IPS-15b (cell line): Measurements from ENCODE around the gene RABL3.

Experiments
- H3K27me3 ChIP-seq: one replicate; pipeline ENCODE4 v1.6.1; 2013; ENCODE audit warnings: low read length; ENCODE audit not compliant: control insufficient read depth, insufficient read depth
- H3K36me3 ChIP-seq: one replicate; pipeline ENCODE4 v1.6.1; 2013; ENCODE audit warnings: low read length; ENCODE audit not compliant: control insufficient read depth, insufficient read depth
- H3K4me1 ChIP-seq: one replicate; pipeline ENCODE4 v1.6.1; 2013; ENCODE audit warnings: mild to moderate bottlenecking, low read length; ENCODE audit not compliant: control insufficient read depth, insufficient read depth
- H3K4me3 ChIP-seq: one replicate; pipeline ENCODE4 v1.5.1; 2013; ENCODE audit warnings: low read depth, low read length
- H3K9ac ChIP-seq: one replicate; pipeline ENCODE4 v1.6.1; 2013; ENCODE audit warnings: low read depth, mild to moderate bottlenecking, low read length
- H3K9me3 ChIP-seq: one replicate; pipeline ENCODE4 v1.6.1; 2013; ENCODE audit warnings: mild to moderate bottlenecking, low read length; ENCODE audit not compliant: control insufficient read depth, insufficient read depth

Gene RABL3

DNA sequence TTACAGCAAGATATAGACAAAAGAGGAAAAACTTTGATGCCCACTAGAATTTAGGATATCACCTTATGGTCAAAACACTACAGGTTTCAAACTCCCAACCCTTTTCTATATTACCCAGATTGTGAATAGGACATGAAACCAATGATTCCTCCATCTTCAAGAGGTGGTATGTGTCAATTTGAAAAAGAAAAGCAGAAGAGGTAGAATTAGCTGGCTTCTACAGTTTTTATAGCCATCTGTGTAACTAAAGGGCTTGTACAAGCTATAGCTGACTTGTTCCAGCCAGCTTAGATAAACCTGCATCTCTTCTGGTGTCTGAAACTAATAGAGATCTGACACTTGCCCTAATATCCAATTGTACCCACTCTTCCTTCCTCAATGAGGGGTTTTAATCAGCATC, 35.4 kb downstream of the RABL3 start:
- Histone ChIP-seq H3K4me1 (no peaks in the 10 kb centered on the region), H3K4me3 (no peak overlapping the region), H3K9me3 (no peaks in the 10 kb centered on the region), H3K9ac (no peak overlapping the region), H3K27me3 (no peaks in the 10 kb centered on the region), H3K36me3 (no peaks in the 10 kb centered on the region)

DNA sequence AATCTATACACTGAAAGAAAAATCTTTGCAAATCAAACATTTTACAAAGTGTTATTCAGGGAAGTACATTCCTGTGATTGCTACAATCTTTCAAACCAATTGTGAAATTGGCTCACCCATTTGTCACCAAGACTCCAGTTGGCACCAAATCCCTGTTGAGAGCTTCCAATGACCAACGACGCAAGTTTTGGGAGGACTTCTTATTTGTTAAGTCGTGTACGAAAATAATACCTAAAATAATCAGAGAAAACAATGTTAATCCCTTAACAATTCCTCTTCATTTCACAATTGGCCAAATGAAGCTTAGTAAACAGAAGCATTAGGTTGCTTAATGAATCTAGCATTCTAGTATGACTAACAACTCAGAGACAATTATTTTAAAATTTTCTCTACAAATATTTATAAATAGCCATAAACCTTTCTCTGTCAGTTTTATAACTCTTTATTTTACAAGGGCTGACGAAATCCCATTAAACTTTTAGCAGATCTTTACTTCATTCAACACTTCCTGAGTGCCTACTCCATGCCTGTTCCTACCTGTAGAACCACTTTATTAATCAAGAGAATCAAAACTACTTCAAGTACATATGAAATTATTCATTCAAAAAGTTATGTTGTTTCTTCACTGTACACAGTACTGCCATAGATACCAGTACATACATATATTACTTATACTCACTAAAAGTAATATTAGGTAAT, 36.3 kb downstream of the RABL3 start:
- Histone ChIP-seq H3K4me3 (no peak overlapping the region), H3K27me3 (no peaks in the 10 kb centered on the region), H3K36me3 (no peaks in the 10 kb centered on the region)

DNA sequence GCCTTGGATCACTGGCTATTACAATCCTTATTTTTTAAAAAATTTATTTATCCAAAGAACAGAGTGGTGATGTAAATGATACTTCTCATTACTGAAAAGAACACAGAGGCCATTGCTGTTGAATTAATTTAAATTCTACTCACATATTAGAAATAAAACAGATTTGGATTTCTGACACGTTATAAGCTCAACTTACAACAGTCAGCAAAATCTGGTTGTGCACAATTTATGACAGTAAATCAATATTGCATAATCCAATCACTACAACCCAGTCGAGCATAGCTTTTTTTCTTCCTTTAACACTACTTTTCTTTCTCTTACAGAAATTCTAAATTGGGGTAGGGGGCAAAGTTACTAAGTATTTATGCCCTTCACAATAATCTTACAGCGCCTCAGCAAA, 43.0 kb downstream of the RABL3 start:
- Histone ChIP-seq H3K4me3 (no peak overlapping the region), H3K27me3 (no peaks in the 10 kb centered on the region), H3K9me3 (no peaks in the 10 kb centered on the region), H3K4me1 (peaks cover 12% of the 10 kb centered on the region), H3K36me3 (no peaks in the 10 kb centered on the region), H3K9ac (no peak overlapping the region)

More for the DNA sequence above, 36.3 kb downstream of the RABL3 start:
- Histone ChIP-seq H3K9ac (no peak overlapping the region), H3K4me1 (no peaks in the 10 kb centered on the region), H3K9me3 (no peaks in the 10 kb centered on the region)

DNA sequence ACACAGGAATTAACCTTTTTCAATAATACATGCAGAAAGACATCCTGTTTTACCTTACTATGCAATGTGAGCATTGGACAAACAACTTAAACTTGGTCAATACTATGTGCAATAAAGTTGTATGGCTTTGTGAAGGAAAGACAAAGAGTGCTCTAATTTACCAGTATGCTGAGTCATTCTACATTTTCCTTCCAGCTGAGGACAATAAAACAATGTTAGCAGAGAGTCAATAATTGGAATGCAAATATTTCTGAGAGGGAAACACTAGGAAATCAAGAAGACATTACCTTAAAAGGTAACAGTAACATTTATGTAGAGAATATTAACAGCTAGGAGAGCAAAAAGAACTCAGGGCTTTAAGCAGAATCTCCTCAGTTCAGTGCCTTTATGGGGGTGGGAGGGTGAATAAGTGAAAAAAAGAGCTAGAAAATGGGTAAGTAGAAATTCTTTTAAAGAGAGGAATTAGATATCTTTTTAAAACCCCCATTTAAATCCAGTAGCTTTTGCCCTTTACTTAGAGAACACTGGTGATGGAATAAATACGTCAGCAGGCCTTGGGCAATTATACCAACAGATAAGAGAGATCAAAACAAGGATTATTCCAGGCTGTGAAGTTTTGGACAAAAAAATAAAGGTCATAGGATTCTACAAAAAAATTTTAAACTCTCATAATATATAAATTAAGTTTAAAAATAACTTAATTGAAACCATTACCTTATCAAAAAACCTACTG, 48.7 kb downstream of the RABL3 start:
- Histone ChIP-seq H3K4me3 (no peak overlapping the region), H3K4me1 (peaks cover 24% of the 10 kb centered on the region), H3K36me3 (no peaks in the 10 kb centered on the region), H3K9ac (peak overlapping the region; percentile 9), H3K9me3 (no peaks in the 10 kb centered on the region), H3K27me3 (no peaks in the 10 kb centered on the region)

DNA sequence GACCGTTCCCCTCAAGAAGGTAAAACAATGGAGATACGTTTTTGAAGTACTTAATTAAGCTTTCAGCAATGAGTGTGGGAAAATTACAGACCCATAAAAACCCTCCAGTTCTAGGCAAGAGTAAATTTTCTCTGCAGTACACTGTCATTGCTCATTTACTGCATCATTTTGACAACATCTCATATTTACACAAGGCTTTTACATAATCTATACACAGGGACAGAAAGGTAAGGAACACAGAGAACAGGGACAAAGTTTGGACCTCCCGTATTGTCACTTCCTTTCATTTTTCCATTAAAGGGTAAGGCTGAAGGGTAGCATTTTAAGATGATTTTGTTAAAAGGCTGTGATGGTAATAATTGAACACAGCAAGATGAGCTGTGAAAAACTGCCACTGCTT, 52.9 kb downstream of the RABL3 start:
- no peak overlapping the region for H3K4me3 ChIP-seq
- H3K4me1 ChIP-seq, result peaks cover 12% of the 10 kb centered on the region
- no peaks in the 10 kb centered on the region for H3K36me3 ChIP-seq
- H3K27me3 ChIP-seq, result no peaks in the 10 kb centered on the region
- no peaks in the 10 kb centered on the region for H3K9me3 ChIP-seq
- H3K9ac ChIP-seq, result no peak overlapping the region

DNA sequence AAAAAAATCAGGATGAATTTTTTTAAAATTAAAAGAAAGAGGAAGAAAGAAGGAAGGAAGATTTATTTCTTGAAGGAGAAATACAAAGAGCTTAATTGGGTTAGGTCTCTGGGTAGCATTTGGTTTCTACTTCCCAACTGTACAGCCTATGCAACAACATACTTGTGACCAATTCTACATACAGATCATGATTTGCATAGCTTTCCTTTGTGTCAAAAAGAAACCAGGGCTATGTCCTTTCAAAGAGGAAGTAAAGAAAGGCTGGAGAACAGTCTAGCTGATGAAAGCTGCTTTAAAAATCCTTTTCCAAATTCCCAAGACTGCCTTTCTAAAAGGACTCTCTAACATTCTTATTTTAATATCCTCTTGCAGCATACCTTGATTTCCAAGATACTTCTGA, 54.2 kb downstream of the RABL3 start:
- Histone ChIP-seq H3K27me3 (no peaks in the 10 kb centered on the region), H3K36me3 (no peaks in the 10 kb centered on the region), H3K9ac (no peak overlapping the region), H3K4me1 (peaks cover 5% of the 10 kb centered on the region), H3K4me3 (no peak overlapping the region), H3K9me3 (no peaks in the 10 kb centered on the region)

DNA sequence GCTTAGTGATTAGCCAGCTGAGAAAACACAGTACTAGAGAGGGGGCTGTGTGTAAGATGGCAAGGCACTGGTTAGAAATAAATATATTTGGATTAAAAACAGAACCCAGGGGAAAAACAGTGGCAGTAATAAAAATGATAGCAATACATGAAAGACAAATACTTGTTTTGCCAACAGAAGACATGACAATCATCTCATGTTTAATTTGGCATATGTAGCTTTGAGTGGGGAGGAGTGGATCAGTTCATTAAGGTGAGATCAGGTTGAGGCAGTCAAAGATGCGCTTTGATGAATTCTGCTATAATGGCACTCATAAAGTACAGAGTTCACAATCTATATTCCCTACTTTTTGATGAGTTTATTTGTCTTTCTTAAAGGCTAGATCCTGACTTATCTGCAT, 56.9 kb downstream of the RABL3 start:
- no peaks in the 10 kb centered on the region for H3K27me3 ChIP-seq
- no peaks in the 10 kb centered on the region for H3K36me3 ChIP-seq
- no peak overlapping the region for H3K9ac ChIP-seq
- H3K9me3 ChIP-seq, result no peaks in the 10 kb centered on the region
- no peak overlapping the region for H3K4me3 ChIP-seq
- peaks cover 9% of the 10 kb centered on the region for H3K4me1 ChIP-seq

DNA sequence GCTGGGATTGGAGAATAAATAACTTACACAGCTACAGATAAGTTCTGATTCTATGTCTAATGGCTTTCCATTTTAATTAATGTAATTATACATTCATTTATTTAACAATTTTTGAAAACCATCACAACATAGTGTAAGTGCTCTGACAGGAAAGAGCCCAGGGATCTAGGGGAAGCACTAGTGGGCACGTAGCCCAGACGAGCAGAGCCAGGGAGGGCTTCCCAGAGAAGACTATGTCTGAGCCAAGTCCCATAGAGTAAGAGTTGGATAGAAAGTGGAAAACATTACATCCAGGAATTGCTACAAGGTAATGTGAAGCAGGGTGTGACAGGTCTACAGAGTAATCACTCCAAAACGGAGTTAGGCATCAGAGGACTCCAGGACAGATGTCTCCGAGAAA, 57.4 kb downstream of the RABL3 start:
- no peaks in the 10 kb centered on the region for H3K36me3 ChIP-seq
- H3K9ac ChIP-seq, result no peak overlapping the region
- H3K27me3 ChIP-seq, result no peaks in the 10 kb centered on the region
- H3K9me3 ChIP-seq, result no peaks in the 10 kb centered on the region
- H3K4me3 ChIP-seq, result no peak overlapping the region
- H3K4me1 ChIP-seq, result peaks cover 13% of the 10 kb centered on the region

DNA sequence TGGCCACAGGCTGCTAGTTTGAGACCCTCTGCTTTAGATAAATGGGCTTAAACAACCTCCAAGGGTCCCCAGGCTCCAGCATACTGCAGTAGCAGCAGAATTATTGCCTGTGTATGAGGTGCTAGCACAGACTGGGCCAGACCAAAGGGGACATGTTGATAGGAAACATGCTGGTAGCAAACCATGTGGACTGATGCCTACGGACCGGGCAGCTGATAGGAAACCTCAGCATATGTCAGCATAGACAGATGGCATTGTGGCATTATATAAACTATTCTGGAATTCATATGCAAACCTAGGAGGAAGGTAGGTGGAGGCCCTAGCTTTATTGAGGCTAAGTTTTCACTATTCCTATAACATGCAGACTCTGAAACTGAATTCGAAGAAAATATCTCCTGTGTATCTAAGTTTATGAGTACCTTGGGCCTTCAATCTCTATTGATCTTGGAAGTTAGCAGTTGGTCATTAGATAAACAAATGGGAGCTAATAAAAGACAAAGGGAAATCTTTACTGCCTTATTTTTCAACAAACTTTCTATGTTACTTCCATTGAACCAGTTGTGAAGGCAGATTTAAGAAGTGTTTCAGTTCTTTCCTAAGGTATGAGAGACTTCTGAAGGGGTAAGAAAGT, 58.5 kb downstream of the RABL3 start:
- H3K4me1 ChIP-seq, result peaks cover 19% of the 10 kb centered on the region
- H3K27me3 ChIP-seq, result no peaks in the 10 kb centered on the region
- H3K4me3 ChIP-seq, result no peak overlapping the region
- no peaks in the 10 kb centered on the region for H3K36me3 ChIP-seq
- H3K9ac ChIP-seq, result no peak overlapping the region
- no peaks in the 10 kb centered on the region for H3K9me3 ChIP-seq

DNA sequence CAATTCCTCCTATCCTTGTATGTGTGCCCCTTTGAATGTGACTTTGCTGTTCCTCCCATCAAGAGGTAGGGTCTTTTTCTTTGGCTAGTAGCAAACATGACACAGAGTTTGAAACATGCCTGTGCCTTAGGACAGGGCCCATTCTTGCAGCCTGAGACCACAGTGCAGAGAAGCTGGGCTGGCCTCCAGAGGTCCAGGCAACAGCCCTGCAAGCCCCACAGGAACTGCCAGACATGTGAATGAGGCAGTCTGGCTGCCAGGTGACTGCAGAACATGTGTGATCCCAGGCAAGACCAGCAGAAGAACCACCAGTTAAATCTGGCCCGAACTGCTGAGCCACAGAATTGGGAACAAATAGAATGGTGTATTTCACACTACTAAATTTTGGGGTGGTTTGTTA, 59.1 kb downstream of the RABL3 start:
- Histone ChIP-seq H3K36me3 (no peaks in the 10 kb centered on the region), H3K9ac (no peak overlapping the region), H3K4me3 (no peak overlapping the region)

DNA sequence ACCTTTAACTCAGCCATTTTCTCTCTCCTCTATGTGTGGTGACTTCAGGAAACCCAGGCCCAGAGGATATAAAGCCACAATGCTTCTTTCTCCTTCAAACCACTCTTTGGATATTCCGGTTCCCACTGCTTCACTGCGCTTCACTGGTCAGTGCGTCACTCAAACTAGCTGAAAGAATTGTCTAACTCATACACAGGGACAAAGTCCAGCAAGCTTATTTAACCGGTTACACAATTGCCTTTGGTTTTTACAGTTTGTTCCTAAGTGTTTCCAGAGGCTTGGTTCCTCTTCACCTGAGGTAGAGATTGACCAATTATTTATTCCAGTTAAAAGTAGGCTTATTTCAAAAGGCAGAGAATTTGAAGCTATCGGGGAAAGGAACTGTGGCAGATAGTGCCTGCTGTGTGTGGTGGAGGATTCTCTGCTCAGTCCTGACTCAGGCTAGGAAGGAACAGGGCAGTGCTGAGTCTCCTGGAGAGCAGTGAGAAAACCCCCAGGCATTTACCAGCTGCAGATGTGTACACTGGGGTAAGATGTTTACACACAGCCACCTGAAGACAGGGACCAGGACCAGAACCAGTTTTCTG, 60.1 kb downstream of the RABL3 start, which contains the start of gene HGD:
Gene HGD, minus strand, starts transcription at position 145 of the 587 bp plus-strand sequence. Its CDS starts 128 bp downstream, at position 17.
- no peaks in the 10 kb centered on the region for H3K27me3 ChIP-seq
- H3K36me3 ChIP-seq, result no peaks in the 10 kb centered on the region
- no peak within 1 kb of the TSS for H3K4me3 ChIP-seq
- no peak within 1 kb of the TSS for H3K9ac ChIP-seq
- peaks cover 30% of the 10 kb centered on the region for H3K4me1 ChIP-seq
- H3K9me3 ChIP-seq, result no peaks in the 10 kb centered on the region

More for the DNA sequence above, 59.1 kb downstream of the RABL3 start:
- peaks cover 25% of the 10 kb centered on the region for H3K4me1 ChIP-seq
- H3K9me3 ChIP-seq, result no peaks in the 10 kb centered on the region
- no peaks in the 10 kb centered on the region for H3K27me3 ChIP-seq
